ENCODE measurements around the gene RBM3. TPM values are rescaled to one million over a fixed set of nuclear protein-coding genes. Genes with fewer than 3 reads are reported as not detected.

RBM3 gene
- total and polyA plus RNA-seq, 2 of the 8 experiments (the other 6 are each of a cell fraction or from before 2014, with no cell fraction given): 99.6 to 164 TPM

- H3K23me2 ChIP-seq (ENCODE audit: low read depth, low read length): peaks cover 2% of the 10 kb centered on the region; the same call in 1 of the 2 replicates
- H3K4me2 ChIP-seq (ENCODE audit: insufficient read depth in 1 of 2, low read depth in 2 of 2, low read length in 2 of 2): peak overlapping the region in 1 of 2 experiments; percentile 66; a peak in 2 of 4 replicates
- peaks cover 0 to 15% (median 1%) of the 10 kb centered on the region in 4 experiments; a peak in 4 of 8 replicates for H3K36me3 ChIP-seq (ENCODE audit: control insufficient read depth in 2 of 4, insufficient read depth in 4 of 4, low read length in 3 of 4)
- no peak overlapping the region for H3K23ac ChIP-seq (ENCODE audit: insufficient read length)
- H3K4me1 ChIP-seq (replicated peaks in 1 of 4; ENCODE audit: control insufficient read depth in 3 of 4, insufficient read depth in 4 of 4, low read length in 3 of 4): peaks cover 0 to 3% (median 1%) of the 10 kb centered on the region in 4 experiments; a peak in 2 of 7 replicates
- no peaks in the 10 kb centered on the region for H3K79me1 ChIP-seq (ENCODE audit: low read depth, low read length)
- no peaks in the 10 kb centered on the region for H4K20me1 ChIP-seq (replicated peaks in 1 of 2; ENCODE audit: control insufficient read depth in 1 of 2, insufficient read depth in 2 of 2, low read length in 2 of 2)
- no peak overlapping the region for H2BK120ac ChIP-seq (replicated peaks; ENCODE audit: low read depth, low read length)
- no peak overlapping the region for H4K5ac ChIP-seq (ENCODE audit: insufficient read length, low read depth, low read length)
- H3K4ac ChIP-seq (replicated peaks; ENCODE audit: insufficient read length, low read depth, low read length): peak overlapping the region; percentile 91
- H3K9ac ChIP-seq (replicated peaks in 1 of 4; ENCODE audit: extremely low read depth in 1 of 4, low read depth in 3 of 4, low read length in 3 of 4): no peak overlapping the region
- no peak overlapping the region for H2AK5ac ChIP-seq (ENCODE audit: low read depth, low read length)
- H2BK5ac ChIP-seq (ENCODE audit: low read depth, low read length): no peak overlapping the region
- H3K14ac ChIP-seq (ENCODE audit: insufficient read length): no peak overlapping the region
- H3K4me3 ChIP-seq (ENCODE audit: extremely low read depth in 1 of 4, insufficient read depth in 2 of 4, low read depth in 3 of 4, low read length in 4 of 4): no peak overlapping the region
- no peaks in the 10 kb centered on the region for H3K27me3 ChIP-seq (replicated peaks in 1 of 4; ENCODE audit: control insufficient read depth in 3 of 4, extremely low read depth in 1 of 4, insufficient read depth in 3 of 4, low read length in 3 of 4)
- no peak overlapping the region for H4K91ac ChIP-seq (replicated peaks; ENCODE audit: insufficient read length, low read length)
- no peak overlapping the region for H2BK20ac ChIP-seq (ENCODE audit: low read length)
- FAIRE-seq (no peak), DNase-seq (ENCODE audit: low read depth in 1 of 2, low spot score in 2 of 2) (no peak)
- no peak overlapping the region for H3K27ac ChIP-seq (ENCODE audit: low read depth, low read length)
- ChIA-PET POLR2A (ENCODE audit: partially characterized antibody) (interaction anchor here (1.0 to 1.2 kb wide), 3 partner anchors 12 to 24 kb away, joined by 4 to 7 read pairs (median 6); partner anchors contain the start of gene RBM3), CTCF (ENCODE audit: partially characterized antibody) (no interaction called here)
- no peak overlapping the region; the same call in 1 of the 2 replicates for H4K8ac ChIP-seq (ENCODE audit: extremely low read depth, insufficient read depth, low read length)
- no peak overlapping the region for H2BK12ac ChIP-seq (ENCODE audit: low read depth, low read length)
- H3K18ac ChIP-seq (ENCODE audit: extremely low read depth, low read length): no peak overlapping the region
- no peak overlapping the region for H2BK15ac ChIP-seq (ENCODE audit: low read length)
- no peak overlapping the region for H2AFZ ChIP-seq (ENCODE audit: low read length)
- no peaks in the 10 kb centered on the region for H3K79me2 ChIP-seq (ENCODE audit: control insufficient read depth in 1 of 2, insufficient read depth in 2 of 2, low read length in 2 of 2)
- H3K9me3 ChIP-seq (ENCODE audit: insufficient read depth in 2 of 2, low read depth in 1 of 2, low read length in 1 of 2): no peaks in the 10 kb centered on the region
- 77% methylated on average over 5 of the region's 25 CpGs; no CpG with 5 or more reads in 1 of the 2 experiments for WGBS, 2 experiments (ENCODE audit: extremely low coverage in 1 of 2, insufficient coverage in 1 of 2, insufficient read length in 1 of 2, insufficient replicate concordance in 2 of 2, low coverage in 1 of 2, low lambda C conversion rate in 2 of 2, missing lambda C conversion rate in 1 of 2)
- no peak overlapping the region for H3K56ac ChIP-seq (replicated peaks; ENCODE audit: insufficient read length, low read depth, low read length)
- TF ChIP-seq E2F6 (IDR thresholded peaks at IDR 0.05): no peak
- TF ChIP-seq RAD21 (IDR thresholded peaks at IDR 0.05 in 1 of 2, conservative IDR thresholded peaks at IDR 0.05 in 1 of 2; ENCODE audit: low read depth in 2 of 2, low read length in 2 of 2): no peak
- no peak for TF ChIP-seq CBX5 (IDR thresholded peaks at IDR 0.05; ENCODE audit: low read depth, low read length)
- TF ChIP-seq CEBPB (IDR thresholded peaks at IDR 0.05; ENCODE audit: low read depth, low read length): no peak
- no peak for TF ChIP-seq ATF2 (IDR thresholded peaks at IDR 0.05; ENCODE audit: low read length)
- TF ChIP-seq TBP (IDR thresholded peaks at IDR 0.05; ENCODE audit: low read depth, low read length): no peak
- TF ChIP-seq SP2 (IDR thresholded peaks at IDR 0.05; ENCODE audit: low read length): no peak
- TF ChIP-seq RBBP5 (IDR thresholded peaks at IDR 0.05; ENCODE audit: borderline replicate concordance, low read depth, low read length): no peak
- no peak for TF ChIP-seq CBX8 (IDR thresholded peaks at IDR 0.05; ENCODE audit: borderline replicate concordance, low read depth, low read length)
These were observed 24.3 kb downstream of the RBM3 start for GRCh38 chrX:48598614-48599013.
